Activated effector memory CD4-positive, alpha-beta T cell treated with Interleukin-2 at 50 U/mL for 16 hours (primary cell): ENCODE data around the gene ASAP2.

Experiments
- DNase-seq: peaks from one replicate; pipeline ENCODE4 v3.0.0-alpha.2; 2020

ASAP2 gene

DNA sequence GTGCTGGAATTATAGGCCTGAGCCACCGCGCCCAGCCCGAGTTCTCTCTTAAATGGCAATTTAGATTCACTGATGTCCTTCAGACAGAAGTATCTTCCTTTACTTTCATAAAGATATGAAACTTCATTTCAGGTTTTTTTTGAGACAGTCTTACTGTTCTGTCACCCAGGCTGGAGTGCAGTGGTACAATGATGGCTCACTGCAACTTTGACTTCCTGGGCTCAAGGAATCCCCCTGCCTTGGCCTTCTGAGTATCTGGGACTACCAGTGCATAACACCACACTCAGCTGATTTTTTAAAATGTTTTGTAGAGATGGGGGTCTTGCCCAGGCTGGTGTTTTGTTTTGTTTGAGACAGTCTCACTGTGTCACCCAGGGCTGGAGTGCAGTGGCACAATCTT is 203.5 kb downstream of the ASAP2 start:
- no peak for DNase-seq

DNA sequence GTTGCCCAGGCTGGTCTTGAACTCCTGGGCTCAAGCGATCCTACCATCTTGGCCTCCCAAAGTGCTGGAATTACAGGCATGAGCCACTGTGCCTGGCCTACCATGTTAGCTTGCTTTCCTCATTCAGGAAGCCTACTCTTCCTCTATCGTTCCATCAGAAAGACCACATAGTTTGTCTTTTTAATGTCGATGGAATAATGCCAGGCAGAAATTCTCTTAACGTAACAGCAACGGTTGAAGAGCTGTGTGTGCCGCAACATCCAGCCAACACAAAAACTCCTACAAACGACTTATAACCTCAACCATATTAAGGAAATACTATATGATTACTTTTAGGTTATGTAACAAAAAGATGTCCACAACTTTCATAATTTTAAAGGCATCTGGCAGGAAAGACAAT is 206.2 kb downstream of the ASAP2 start:
- no peak for DNase-seq

DNA sequence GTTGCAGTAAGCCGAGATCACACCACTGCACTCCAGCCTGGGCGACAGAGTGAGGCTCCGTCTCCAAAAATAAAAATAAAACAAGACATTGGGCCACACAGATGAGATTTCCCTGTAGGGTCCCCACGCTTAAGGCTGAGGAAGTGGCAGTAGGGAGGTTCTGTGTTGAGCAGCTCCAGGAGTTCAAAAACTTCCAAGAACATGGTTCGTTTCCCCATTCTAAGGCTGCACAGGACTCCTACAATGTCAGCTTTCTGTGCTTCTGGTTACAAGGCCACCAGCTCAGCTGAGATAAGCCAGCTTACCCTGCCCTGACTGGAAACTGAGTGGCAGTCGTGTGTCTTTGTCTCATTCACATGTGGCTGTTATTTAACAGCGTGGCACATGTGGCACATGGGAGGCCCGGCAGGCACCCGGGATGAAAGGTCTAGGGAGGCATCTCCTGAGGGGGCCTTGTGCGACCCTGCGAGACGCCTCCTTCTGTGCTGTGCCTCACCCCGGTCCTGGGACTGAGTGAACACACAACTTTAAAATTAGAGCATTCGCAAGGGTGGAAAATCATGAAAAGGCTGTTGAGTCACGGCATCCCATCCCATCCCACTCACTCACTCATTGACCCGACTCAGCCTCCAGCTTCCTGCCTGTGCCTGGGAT is 209.0 kb downstream of the ASAP2 start:
- no peak for DNase-seq

DNA sequence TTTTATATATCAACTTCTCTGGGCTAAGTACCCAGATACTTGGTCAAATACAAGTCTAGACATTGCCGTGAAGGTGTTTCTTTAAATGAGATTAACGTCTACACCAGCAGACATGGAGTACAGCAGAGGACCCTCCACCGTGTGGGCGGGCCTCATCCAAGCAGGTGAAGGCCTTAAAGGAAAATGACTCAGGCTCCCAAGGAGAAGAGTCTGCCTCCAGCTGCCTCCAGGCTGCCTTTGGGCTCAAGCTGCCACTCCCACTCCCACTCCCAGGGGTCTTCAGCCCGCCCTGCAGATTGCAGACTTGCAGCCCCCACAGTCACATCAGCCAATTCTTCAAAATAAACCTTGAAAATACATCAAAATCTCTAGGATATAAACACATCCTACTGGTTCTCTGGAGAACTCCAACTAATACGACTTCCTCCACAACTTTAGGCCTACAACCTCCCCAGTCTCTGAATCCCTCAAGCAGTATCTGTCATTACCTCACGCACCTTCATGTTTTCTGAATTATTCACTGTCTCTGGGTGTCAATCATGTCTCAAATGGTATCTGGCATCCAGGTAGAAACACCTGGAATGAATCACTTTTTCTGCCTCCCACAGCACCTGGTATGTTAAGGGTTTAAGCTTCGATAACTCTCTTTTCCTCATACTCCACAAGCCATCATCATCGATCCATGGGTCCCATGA is 209.8 kb downstream of the ASAP2 start:
- no peak for DNase-seq

DNA sequence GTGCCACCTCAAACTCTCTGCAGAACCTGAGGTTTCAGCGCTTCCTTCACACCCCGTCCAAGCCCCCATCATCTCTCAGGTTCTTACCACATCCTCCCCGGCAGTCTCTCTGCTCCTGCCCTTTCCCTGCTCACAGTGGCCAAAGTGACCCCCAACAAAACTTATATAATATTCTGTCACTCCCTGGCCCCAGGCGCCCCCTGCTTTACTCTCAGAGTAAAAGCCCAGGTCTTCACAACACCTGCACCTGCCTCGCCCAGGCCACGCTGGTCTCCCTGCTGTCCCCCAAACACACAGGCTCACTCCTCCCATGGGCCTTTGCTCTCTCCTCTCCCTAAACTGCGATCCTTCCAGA is 210.3 kb downstream of the ASAP2 start:
- no peak for DNase-seq

DNA sequence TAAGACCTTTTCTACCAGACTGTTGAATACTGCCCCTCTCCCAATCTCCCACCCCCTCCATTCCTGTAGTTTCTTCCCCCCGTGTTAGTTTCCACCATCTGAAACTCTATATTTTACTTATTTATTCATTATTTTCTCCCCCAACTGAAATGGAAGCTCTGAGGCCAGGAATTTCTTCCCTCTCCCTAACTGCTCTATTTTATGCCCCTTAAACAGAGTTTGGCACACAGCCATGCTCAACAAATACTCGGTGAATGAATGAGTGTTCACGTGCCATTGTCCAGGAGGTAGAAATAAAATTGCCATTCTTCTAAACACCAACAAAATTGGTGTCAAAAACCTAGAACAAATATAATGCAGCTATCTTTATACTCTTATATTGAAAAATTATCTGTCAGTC is 211.1 kb downstream of the ASAP2 start:
- no peak for DNase-seq

DNA sequence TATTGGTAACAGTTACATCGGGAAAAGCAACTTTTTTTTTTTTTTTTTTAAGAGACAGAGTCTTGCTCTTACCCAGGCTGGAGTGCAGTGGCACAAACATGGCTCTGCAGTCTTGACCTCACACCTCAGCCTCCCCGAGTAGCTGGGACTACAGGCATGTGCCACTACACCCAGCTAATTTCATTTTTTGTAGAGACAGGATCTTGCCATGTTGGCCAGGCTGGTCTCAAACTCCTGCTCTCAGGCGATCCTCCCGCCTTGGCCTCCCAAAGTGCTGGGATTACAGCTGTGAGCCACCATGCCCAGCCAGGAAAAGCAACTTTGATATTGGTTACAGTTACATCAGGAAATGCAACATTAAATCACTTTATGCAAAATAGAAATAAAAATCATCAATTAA is 212.1 kb downstream of the ASAP2 start:
- DNase-seq, result no peak

DNA sequence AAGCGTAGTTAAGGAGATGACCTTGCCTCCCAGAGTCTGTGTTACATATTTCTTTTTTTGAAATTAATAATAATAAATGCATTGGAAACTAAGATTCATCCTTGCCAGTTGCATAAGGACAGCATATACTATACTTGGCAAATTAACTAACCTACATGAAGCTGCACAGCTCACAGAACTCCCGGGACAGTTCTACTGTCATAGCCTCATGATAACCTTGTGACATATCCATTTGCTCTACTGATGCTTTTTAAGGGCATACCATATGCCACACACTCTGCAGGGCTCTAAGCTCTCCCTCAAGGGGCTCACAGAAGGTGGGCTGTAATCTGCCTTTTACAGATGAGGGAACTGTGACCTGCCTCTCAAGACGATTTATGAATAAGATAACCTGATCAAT is 212.9 kb downstream of the ASAP2 start:
- DNase-seq, result no peak

DNA sequence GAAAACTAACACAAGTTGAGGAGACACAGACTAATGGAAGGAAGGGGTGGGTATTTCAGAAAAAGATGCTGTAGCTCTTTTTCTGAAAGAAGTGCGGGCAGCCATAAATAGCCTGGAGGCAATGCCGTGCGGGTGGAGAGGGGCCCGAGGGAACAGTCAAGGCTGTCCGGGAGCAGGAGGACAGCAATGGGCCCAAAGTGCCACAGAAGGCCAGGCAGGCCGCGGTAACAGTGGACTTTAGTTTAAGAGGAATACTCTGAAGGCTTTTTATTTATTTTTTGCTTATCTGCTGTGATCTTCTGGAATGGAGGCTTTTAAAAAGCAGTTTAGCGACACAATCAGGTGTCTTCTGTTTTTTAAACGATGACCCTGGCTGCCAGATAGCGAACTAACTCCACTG is 213.9 kb downstream of the ASAP2 start:
- no peak for DNase-seq

DNA sequence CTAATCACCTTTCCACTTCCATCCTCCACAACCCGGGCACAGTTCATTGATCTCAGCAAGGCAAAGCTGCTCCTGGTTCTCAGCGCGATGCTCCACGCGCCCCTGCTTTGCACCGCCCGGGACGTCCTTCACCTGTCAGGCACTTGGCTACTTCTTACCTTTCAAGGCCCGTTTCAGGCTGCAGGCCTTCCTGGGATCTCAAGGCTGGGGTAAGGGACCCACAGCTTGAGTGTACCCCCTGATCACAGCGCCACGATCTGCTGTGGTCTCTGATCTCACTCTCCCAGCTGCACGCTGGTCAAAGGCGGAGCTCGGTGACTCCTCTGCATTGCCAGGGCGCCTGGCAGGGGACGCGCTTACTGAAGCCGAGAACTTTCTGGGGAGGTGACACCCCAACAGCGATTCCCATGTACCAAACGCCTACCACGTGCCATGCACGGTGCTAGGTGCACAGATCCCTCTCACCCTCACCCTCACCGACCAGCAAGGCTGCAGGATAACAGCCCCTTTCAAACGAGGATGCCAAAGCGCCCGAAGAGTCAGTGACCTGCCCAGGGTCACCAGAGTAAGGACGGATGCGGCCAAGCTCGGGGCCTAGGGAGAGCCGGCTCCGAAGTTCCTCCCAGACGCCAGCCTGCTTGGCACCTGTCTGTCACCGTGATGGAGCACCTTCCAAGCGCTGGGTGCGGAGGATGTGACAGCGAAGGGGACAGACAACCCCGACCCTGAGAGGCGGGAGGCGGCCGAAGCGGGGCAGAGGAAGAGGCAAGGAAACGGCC is 215.9 kb downstream of the ASAP2 start:
- DNase-seq, result peak; percentile 33

DNA sequence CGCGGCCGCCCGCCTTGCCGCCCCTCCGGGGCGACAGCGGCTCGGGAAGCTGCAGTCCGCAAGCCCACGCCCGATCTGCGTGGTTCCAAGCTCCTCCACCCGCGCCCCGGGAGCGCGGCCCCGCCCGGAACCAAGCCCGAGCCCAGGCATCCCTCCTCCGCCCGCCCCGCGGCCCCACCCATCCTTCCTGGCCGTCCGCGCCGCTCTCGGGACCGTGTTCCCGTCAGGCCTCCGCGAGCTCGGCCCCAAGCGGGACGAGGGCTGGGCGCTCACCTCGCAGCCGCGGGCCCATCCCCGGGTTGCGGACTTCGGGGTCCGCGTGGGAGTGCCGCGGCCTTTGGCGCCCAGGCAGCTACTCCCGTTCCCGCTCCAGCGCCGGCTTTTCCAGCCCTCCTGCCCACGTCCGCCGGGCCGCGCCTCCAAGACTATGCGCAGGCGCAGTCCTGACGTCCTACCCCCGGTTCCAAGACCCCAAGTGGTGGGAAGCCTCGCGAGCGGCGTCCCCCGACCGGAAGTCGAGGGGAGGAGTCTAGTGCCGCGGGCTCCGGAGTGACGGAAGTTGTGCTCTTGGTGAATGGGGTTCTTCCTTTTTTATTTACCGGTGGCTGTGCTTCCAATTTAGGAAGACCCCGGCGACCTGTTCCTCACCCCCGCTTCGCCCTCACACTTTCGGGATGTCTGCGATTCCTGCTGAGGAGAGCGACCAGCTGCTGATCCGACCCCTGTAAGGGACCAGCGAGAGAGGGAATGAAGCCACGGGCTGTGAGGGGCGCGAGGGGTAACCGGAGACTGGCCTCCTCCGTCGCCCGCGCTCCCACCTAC is 216.7 kb downstream of the ASAP2 start, which contains the start of the genes CPSF3 and ITGB1BP1:
Gene CPSF3 (plus strand): TSS at position 555 of the 822 bp plus-strand sequence. CDS start 120 bp downstream, at position 675.
Gene ITGB1BP1 (minus strand): TSS at position 429 of the 822 bp plus-strand sequence. CDS start 4,831 bp downstream, outside the sequence.
- DNase-seq, result peak; percentile 93

DNA sequence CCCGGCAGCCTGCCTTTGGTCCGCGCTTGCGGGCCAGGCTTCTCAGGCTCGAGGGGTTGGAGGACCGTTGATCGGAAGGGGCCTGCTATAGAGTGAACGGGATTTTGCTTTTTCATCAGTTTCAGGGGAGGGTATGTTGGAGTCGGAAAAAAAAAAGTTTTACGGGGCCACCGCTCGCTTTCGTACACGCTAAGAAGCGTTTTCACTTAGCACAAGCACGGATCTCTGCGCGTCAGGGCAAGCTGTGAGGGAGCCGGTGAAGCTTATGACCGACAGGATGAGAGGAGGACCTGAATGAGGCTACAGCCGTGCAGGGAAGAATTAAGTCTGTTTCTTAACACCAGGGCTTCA is 217.3 kb downstream of the ASAP2 start:
- DNase-seq, result peak; percentile 18

DNA sequence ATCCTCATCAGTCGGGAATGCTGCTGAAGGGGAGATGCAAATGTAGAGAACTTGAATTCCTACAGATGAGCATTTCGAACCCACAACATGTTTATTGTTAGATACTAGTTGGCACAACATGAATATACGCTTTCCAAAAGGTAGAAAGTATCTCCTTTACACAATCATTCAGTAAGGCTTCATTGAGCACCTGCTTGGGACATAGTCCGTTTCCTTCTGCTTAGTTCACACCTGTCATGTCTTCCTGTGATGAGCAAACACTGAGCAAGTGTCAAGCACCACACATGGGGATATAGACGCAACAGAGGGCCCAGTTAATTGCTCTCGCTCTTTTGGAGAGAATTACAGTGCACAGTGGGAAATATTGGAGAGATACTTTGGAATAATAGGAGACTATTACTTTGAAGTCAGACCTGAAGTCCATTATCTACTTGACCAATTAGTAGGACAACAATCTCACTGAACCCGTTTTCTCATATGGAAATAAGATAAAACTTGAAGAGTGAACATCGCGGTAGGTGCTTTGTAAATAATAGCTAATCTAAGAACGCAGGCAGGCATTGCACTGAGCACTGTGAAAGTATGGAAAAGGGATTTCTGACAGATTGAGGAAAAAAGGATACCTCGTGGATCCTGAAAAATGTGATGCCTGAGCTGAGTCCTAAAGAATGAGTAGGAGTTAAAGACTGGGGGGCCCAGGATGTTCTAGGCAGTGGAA is 218.0 kb downstream of the ASAP2 start:
- DNase-seq, result no peak

DNA sequence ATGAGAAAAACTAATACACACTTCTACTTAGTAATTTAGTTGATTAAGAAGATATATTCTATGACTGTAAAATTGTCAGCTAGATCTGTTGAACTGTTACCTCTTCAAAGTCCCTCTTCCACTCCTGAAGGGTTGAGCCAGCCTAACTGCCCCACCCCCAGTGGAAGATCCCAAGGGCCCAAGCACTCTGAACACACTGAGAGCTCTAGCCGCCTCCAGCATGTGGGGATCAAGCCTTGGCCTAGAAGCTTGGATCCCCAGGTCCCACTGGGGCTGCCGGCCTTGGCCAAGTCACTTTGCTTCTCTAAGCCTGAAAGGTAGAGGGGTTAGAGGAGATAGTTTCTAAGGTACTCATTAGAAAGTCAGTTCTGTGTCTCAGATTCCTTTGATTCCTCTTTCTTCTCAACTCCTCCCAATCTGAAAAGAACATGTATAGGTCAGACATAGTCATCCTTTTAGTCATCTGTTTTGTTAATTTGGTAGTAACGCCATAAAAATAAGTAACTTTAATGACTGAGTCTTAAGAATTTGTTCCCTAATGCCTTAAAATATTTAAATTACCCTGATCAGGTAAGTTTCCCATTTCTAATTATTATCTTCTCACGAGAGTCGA is 222.5 kb downstream of the ASAP2 start:
- DNase-seq, result no peak

DNA sequence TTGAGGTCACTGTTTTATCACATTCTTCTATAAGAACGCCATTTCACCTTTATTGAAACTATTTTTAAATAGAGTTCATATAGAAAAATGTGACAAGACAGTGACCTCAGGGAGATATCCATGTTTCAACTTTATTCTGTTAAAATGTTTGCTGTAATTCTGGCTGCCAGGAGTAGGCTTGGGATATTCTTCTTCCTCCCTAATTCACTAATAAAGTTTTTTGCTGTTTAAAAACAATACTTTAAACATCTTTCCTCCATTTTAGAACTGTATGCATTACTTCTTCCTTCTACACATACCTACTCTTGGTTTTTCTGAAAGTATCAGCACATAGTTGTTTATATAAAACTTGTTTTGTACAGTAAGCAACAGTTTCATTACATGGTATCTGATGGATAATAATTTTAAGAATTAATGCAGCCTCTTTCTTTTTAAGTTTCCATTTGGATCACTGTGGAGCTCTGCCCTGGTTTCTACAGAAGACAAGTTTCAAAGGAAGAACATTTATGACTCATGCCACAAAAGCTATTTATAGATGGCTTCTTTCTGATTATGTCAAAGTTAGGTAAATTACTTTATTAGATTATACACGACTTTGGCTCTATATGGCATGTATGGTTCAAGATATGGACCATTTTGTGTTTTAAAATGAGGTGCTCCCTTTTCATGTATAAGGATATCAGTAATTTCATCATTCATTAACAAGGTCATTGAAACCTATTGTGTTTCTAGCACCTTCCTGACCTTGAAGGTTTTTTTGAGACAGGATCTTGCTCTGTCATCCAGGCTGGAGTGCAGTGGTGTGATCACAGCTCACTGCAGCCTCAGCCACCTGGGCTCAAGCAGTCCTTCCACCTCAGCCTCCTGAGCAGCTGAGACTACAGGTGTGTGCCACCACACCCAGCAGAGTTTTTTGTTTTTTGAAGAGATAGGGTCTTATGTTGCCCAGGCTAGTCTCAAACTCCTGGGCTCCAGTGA is 224.0 kb downstream of the ASAP2 start:
- no peak for DNase-seq

DNA sequence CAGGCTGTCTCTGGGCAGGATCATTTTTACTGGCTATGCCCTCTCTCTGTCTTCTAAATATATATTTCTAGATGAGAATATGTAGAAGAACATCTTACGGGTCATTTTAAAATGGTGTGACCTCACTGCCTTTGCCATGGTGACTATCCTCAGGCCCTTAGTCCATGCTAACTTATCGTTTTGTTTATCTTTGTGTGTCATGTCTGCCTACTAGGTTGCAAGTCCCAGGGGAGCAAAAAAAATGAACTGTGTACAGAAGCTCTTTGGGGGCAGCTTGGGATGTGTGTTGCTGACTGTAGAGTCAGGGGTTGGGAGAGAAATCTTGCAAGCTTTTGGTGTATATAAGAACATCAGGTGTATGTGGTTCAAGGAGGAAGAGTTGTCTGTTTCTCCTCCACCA is 227.9 kb downstream of the ASAP2 start:
- no peak for DNase-seq

DNA sequence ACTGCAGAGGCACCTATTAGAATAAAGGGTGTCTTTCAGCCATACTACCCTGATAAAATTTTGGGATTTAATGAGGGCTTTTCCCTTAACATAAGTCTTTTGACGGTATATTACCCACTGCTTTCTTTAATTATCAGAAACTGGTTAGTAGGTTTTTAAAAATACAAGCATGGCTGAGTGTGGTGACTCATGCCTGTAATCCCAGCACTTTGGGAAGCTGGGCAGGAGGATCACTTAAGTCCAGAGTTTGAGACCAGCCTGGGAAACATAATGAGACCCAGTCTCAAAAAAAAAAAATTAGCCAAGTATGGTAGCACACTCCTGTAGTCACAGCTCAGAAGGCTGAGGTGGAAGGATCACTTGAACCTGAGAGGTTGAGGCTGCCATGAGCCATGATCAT is 232.9 kb downstream of the ASAP2 start:
- DNase-seq, result no peak

DNA sequence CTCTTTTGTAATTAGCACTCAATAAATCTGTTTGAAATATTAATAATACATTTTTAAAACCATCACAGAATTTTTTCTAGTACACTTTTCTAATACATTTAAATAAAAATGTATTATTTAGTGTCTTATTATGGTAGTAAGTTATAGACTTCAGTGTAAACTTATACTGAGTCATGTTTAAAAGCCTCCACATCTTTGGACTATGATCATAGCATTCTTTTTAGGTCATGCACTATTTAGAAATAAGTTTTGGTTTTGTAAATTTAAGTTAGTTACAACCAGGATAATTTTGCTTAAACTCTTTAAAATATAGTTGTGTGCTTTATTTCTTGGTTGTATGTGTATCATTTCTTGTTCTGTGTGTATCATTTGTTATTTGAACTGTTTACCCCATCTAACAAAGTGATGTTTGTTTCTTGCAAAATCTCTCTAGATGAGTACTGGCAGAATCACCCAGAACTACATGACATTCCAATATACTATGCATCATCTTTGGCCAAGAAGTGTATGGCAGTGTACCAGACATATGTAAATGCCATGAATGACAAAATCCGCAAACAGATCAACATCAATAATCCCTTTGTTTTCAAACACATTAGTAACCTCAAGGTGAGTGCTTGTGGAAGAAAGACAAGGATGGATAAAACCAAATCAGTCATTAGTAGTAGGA is 233.6 kb downstream of the ASAP2 start:
- no peak for DNase-seq

DNA sequence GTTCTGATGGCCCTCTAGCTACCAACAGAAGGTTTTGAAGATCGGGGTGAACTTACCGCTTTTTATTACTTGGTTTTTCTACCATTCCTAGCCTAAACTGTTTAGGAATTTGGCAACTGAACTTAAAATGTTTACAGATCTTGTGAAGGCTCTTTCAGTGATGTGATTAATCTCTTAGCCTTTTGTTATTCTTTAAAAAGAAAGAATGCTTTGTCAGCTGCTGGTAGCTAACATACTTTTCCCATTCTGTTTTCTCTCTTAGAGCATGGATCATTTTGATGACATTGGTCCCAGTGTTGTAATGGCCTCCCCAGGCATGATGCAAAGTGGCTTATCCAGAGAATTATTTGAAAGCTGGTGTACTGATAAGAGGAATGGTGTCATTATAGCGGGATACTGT is 234.9 kb downstream of the ASAP2 start:
- no peak for DNase-seq

DNA sequence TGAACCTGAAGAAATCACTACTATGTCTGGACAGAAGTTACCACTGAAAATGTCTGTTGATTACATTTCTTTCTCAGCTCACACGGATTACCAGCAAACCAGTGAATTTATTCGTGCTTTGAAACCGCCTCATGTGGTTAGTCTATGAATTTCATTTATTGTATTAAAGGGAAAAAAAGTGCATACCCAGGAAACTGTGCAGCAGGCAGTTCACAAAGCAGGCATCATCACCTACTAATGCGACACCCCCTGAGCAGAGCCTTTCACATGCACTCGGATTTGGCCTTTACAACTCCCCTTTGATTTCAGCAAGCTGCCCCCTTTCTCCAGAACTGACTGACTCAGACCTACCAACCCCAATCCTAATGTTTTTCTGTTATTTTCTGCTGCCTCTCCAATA is 236.9 kb downstream of the ASAP2 start:
- no peak for DNase-seq
